Measurements from ENCODE around the gene TTC21A. TPM values are rescaled to one million over a fixed set of nuclear protein-coding genes. Genes with fewer than 3 reads are reported as not detected.
"Not testable (repeated sequence)": the region's sequence is repeated elsewhere in the genome, so short reads cannot be mapped to it uniquely, and the experiment has no call there.

The TTC21A gene
- total RNA-seq = 1 to 10 TPM; 2.6 to 9.9 (median 2.9) TPM

DNA sequence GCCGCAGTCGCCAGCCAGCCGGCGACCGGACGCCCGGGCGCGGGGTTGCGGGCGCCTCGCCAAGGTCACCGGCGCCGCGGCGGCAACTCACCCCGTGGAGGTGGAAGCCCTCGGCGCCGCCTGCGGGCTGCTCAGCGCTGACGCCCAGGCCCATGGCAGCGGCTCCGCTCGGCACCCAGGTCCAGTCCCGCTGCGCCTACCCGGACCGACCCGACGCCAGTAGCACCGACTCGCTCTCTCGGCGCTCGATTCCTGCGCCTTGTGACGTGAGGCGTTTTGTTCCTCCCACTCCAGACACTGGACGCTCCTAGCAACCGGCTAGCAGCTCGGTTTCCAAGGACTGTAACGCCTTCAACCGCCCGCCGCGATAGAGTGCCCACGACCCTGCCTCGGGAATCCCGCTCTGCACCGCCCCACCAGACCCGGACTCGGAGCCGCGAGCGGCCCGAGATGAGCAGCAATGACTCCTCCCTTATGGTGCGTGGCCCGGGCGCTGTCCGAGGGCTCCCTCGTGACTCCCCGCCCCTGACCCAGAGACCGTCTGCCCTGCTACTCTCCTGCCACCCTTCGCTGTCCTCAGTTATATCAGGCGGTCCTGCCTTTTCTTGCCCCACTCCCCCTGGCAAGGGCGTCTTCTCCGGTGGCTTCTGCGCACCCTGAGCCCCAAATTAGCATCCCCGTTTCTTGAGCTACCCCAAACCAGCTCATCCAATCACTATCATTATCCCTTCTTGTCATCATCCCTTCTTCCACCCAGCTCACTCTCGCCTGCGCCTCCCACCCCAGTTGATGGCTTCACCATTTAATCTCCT lies at the start of gene TTC21A, which contains the start of gene GORASP1:
TSS of gene TTC21A (plus strand) at position 293 of the 812 bp plus-strand sequence. CDS start at position 451, 158 bp downstream.
TSS of gene GORASP1 (minus strand) at position 240 of the 812 bp plus-strand sequence. CDS start at position 154, 86 bp downstream.
- peak; percentile 58 for DNase-seq (ENCODE audit: low spot score)
- peak; percentile 90 for ATAC-seq (ENCODE audit: low FRiP score)
- no peak for TF ChIP-seq CTCF (IDR thresholded peaks at IDR 0.05)

- DNase-seq (ENCODE audit: low spot score); ATAC-seq (ENCODE audit: low FRiP score): not testable (repeated sequence)
Measured at GRCh38 chr3:39061228-39061627, 46.3 kb upstream of the TTC21A start.

DNA sequence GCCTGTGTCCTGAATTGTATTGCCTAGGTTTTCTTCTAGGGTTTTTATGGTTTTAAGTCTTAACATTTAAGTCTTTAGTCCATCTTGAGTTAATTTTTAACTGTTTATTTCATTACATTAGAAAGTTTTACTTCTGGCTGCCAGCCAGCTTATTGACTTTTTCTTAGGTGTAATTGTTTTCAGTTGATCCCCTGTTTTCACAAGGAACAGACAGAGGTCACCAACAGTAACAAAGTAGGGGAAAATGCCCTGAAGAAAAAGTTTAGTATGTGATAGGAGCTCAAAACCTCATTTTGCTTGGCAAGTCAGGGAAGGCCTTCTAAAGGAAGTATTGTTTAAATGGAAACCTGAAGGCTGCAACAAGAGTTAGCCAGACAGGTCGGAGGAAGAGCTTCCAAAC lies 45.3 kb upstream of the TTC21A start:
- no peak for TF ChIP-seq CTCF (IDR thresholded peaks at IDR 0.05)
- ATAC-seq (ENCODE audit: low FRiP score) = no peak
- no peak for DNase-seq (ENCODE audit: low spot score)

DNA sequence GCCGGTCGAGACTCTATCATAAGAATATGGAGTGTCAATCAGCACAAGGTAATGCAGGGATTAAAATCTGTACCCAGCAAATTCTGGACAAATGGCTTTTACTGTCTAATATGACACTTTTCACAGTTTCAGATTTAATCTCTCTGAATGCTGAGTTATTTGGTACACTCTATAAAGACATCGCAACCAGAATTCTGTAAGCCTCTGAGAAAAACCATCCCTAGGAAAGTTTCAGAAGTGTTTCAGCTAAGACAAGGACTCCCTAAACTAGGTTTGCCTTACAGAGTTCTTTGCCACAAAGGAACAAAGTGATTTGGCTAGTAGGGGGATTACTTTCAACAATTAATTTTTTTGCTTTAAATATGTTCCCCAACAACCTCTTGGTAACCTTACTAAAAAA lies 44.3 kb upstream of the TTC21A start:
- TF ChIP-seq CTCF (IDR thresholded peaks at IDR 0.05) = no peak
- DNase-seq (ENCODE audit: low spot score) (no peak), ATAC-seq (ENCODE audit: low FRiP score) (no peak)

DNA sequence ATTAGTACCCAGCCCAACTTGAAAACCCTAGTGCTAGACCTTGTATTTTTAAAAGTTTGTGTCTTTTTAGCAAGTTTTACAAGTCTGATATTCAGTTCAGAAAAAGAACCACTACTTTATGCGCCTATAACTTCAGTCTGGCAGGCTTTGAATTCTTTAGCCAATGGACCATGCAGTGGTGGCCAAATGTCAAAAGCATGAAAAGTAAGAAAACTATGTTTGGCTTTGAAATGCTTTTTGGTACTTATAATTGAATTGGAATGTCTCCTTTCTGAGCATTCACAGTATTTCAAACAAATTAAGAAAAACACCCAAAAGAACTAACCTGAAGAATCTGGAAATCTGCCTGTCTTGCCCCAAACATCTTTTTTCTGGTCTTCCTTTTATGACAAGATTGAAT lies 42.8 kb upstream of the TTC21A start:
- ATAC-seq (ENCODE audit: low FRiP score) (no peak), DNase-seq (ENCODE audit: low spot score) (no peak)
- no peak for TF ChIP-seq CTCF (IDR thresholded peaks at IDR 0.05)

- no peak for ATAC-seq (ENCODE audit: low FRiP score)
- DNase-seq (ENCODE audit: low spot score) = no peak
- TF ChIP-seq CTCF (IDR thresholded peaks at IDR 0.05) = no peak
Measured at GRCh38 chr3:39065197-39065596, 42.3 kb upstream of the TTC21A start.

- no peak for TF ChIP-seq CTCF (IDR thresholded peaks at IDR 0.05)
- DNase-seq (ENCODE audit: low spot score) = no peak
- ATAC-seq (ENCODE audit: low FRiP score) = no peak
Measured at GRCh38 chr3:39067286-39067685, 40.2 kb upstream of the TTC21A start.
